Breast epithelium (tissue), 4 donors: ENCODE measurements around the gene OXCT2. TPM values are rescaled to one million over a fixed set of nuclear protein-coding genes. Genes with fewer than 3 reads are reported as not detected.
A peak's percentile ranks its signal among the peaks of the same experiment; 100 is the strongest.

Source experiments
- DNase-seq, 2 donors: peaks; one replicate each; pipeline ENCODE4 v3.0.0-alpha.2; 2019; ENCODE audit warnings: low spot score in 2 of 2
- H3K27ac ChIP-seq, 2 donors: fragments of 200-600 bp; sonication (generic) in 1 of 2; one replicate each; pipeline ENCODE4 v1.5.1; 2016 to 2019; ENCODE audit warnings: mild to moderate bottlenecking in 1 of 2
- H3K27me3 ChIP-seq, 2 donors: fragments of 200-600 bp; sonication (generic) in 1 of 2; one replicate each; pipeline versions ENCODE4 v1.5.1 to v1.6.0; 2017 to 2019; ENCODE audit warnings: control low read depth in 1 of 2, mild to moderate bottlenecking in 1 of 2
- H3K36me3 ChIP-seq: fragments of 200-600 bp; one replicate; pipeline ENCODE4 v1.5.1; 2019
- H3K4me1 ChIP-seq, 2 donors: fragments of 200-600 bp; sonication (generic); one replicate each; pipeline ENCODE4 v1.5.1; 2016 to 2019; ENCODE audit warnings: control low read depth in 1 of 2
- H3K4me3 ChIP-seq, 3 donors: fragments of 200-600 bp; sonication (generic); 1 replicate in 2 of 3; 2 replicates in 1 of 3; pipeline ENCODE4 v1.5.1; 2016 to 2019; ENCODE audit warnings: mild to moderate bottlenecking in 3 of 3, moderate library complexity in 2 of 3
- H3K9me3 ChIP-seq, 2 donors: fragments of 200-600 bp; sonication (generic) in 1 of 2; one replicate each; pipeline ENCODE4 v1.5.1; 2016 to 2019; ENCODE audit warnings: control low read depth in 1 of 2
- POLR2A ChIP-seq: fragments of 450-650 bp; IDR thresholded peaks from one replicate; pipeline ENCODE4 v1.6.1; 2016; ENCODE audit warnings: antibody characterized with exemption, mild to moderate bottlenecking, moderate library complexity
- POLR2AphosphoS5 ChIP-seq, 3 donors: sonication (generic); formaldehyde crosslinking; IDR thresholded peaks; one replicate each; pipeline ENCODE4 v1.6.1; 2017; ENCODE audit warnings: antibody characterized with exemption in 3 of 3
- intact Hi-C: fragments of 100-400 bp; cut with DNase I; formaldehyde crosslinking; loops from one replicate; pipeline ENCODE4 v1.15.1; 2023; ENCODE audit warnings: low total_unique reads
- total RNA-seq, 3 donors: library from RNA; depleted of rRNA; stranded (reverse); fragments of >200 nt; gene quantifications; one replicate each; pipeline ENCODE4 v1.1.0, GENCODE V29; 2016
- TF ChIP-seq, protein P1 (sequence below), 3 donors: fragments of 450-650 bp; IDR thresholded peaks; one replicate each; pipeline ENCODE4 v1.5.1; 2016 to 2017; ENCODE audit warnings: antibody characterized with exemption in 3 of 3, mild to moderate bottlenecking in 3 of 3, moderate library complexity in 3 of 3

The OXCT2 gene
- total RNA-seq, 3 donors from 2014 or later: 0.32 to 0.66 TPM; not detected in 1

DNA sequence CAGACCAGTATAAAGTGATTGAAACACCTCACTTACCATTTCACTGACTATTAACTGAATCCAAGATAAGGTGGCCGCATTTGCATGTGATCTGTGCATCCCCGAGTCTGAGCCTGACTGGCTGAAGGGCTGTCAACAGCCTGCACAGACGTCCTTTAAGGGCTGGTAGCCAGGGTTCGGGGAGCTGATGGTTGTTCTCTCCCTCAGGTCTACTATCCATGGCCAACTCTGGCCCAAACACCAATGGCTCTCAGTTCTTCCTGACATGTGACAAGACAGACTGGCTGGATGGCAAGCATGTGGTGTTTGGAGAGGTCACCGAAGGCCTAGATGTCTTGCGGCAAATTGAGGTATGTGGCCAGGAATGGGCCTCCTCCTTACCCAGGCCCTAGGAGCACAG lies 18.4 kb downstream of the OXCT2 start:
- no peaks in the 10 kb centered on the region for H3K4me1 ChIP-seq
- H3K36me3 ChIP-seq: peaks cover 14% of the 10 kb centered on the region
- H3K9me3 ChIP-seq: no peaks in the 10 kb centered on the region
- DNase-seq: no peak
- H3K4me3 ChIP-seq: no peak overlapping the region
- no peak overlapping the region for H3K27ac ChIP-seq
- intact Hi-C loops: no loop called here
- no peaks in the 10 kb centered on the region for H3K27me3 ChIP-seq
- TF ChIP-seq POLR2A (no peak), POLR2AphosphoS5 (IDR thresholded peaks at IDR 0.05) (no peak)
- TF ChIP-seq, protein P1, sequence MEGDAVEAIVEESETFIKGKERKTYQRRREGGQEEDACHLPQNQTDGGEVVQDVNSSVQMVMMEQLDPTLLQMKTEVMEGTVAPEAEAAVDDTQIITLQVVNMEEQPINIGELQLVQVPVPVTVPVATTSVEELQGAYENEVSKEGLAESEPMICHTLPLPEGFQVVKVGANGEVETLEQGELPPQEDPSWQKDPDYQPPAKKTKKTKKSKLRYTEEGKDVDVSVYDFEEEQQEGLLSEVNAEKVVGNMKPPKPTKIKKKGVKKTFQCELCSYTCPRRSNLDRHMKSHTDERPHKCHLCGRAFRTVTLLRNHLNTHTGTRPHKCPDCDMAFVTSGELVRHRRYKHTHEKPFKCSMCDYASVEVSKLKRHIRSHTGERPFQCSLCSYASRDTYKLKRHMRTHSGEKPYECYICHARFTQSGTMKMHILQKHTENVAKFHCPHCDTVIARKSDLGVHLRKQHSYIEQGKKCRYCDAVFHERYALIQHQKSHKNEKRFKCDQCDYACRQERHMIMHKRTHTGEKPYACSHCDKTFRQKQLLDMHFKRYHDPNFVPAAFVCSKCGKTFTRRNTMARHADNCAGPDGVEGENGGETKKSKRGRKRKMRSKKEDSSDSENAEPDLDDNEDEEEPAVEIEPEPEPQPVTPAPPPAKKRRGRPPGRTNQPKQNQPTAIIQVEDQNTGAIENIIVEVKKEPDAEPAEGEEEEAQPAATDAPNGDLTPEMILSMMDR (IDR thresholded peaks at IDR 0.05): no peak

DNA sequence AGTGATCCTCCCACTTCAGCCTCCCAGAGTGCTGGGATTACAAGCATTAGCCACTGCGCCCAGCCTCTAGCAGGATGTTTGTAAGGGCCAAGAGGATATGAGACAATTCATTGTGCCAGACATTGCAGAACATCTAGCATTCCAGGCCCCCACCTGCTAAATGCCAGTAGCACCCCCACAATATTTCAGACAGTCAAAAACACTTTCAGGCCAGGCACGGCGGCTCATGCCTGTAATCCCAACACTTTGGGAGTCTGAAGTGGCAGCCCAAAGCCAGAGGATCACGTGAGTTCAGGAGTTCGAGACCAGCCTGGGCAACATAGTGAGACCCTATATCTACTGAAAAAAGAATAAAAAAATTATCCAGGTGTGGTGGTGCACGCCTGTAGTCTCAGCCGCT lies 19.6 kb downstream of the OXCT2 start:
- no peak for TF ChIP-seq POLR2A
- TF ChIP-seq POLR2AphosphoS5 (IDR thresholded peaks at IDR 0.05): no peak
- TF ChIP-seq, protein P1 (IDR thresholded peaks at IDR 0.05): no peak
- H3K36me3 ChIP-seq: peaks cover 14% of the 10 kb centered on the region
- H3K9me3 ChIP-seq: no peaks in the 10 kb centered on the region
- intact Hi-C loops: no loop called here
- no peak overlapping the region for H3K27ac ChIP-seq
- no peak for DNase-seq
- no peaks in the 10 kb centered on the region for H3K27me3 ChIP-seq
- no peaks in the 10 kb centered on the region for H3K4me1 ChIP-seq
- no peak overlapping the region for H3K4me3 ChIP-seq

DNA sequence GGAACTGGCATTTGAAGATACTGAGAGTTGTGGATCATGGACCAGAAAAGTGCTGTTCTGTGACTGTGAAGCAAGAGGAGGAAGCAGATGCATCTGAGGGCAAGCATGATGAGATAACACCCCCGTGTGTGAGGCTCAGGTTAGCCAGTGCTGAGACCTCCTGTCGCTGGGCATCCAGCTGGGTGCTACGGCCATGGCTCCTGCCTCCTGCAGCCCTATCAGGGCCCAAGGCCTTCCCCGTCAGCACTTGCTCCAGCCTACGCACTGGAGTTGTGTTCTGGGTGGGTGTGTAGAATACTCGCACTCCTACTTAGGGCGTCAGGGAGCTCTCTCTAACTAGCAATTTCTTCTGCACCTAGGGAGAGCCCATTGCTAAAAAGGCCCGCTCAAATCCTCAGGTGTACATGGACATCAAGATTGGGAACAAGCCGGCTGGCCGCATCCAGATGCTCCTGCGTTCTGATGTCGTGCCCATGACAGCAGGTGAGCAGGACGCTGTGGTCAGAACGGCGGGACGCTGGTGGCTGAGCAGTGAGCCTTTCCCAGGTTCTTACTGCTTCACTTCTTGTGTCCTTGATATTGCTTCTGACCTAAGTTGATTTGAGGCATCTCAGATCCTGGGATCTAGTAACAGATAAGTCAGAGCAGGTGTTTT lies 26.0 kb downstream of the OXCT2 start:
- Histone ChIP-seq H3K9me3 (no peaks in the 10 kb centered on the region), H3K4me3 (no peak overlapping the region), H3K36me3 (peaks cover 21% of the 10 kb centered on the region), H3K4me1 (no peaks in the 10 kb centered on the region), H3K27ac (no peak overlapping the region), H3K27me3 (no peaks in the 10 kb centered on the region)
- intact Hi-C loops: no loop called here
- DNase-seq: no peak
- TF ChIP-seq POLR2AphosphoS5 (IDR thresholded peaks at IDR 0.05): no peak
- TF ChIP-seq POLR2A: no peak
- TF ChIP-seq, protein P1 (IDR thresholded peaks at IDR 0.05): no peak

DNA sequence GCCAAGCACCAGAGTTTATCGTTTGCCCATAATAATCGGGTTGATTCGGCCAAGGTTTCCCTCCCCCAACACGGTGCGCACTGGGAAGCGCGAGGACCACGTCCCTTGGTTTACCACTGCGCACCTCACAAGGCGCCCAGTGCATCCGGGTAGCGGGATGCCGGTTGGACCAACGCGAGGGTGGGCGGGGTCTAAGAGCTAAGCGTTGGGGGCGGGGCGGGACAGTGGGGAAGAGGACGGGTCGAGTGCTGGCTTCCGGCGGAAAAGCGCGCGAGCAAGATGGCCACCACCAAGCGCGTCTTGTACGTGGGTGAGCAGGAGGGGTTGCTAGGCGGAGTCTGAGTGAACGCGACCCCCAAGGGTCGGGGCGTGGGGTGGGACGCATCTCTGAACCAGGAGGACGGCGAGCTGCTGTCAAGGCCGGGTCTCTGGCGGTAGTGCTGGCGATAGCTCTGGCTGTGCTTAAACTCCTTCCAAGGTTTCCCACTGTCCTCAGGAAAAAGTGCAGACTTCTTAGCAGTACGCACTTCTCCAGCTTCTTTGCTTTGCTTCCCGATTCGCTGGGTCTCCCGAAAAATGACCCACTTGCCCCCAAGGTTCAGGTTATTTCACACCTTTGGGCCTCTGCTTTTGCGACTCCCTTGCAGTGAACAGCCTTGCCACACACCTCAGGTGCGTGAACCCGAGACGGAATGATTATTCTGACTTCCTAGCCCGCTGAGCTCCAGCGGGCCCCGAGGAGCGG lies 32.4 kb downstream of the OXCT2 start, which contains the start of gene PPIE:
PPIE (plus strand) TSS at position 261 of the 745 bp plus-strand sequence; CDS start at position 280, 19 bp downstream.
- Histone ChIP-seq H3K9me3 (no peaks in the 10 kb centered on the region), H3K4me1 (peaks cover 4 to 7% of the 10 kb centered on the region in 2 donors), H3K36me3 (peaks cover 6% of the 10 kb centered on the region), H3K27me3 (peaks cover 0 to 5% of the 10 kb centered on the region in 2 donors), H3K27ac (peak within 1 kb of the TSS; percentile 60 to 74), H3K4me3 (peak within 1 kb of the TSS; percentile 72 to 83 (median 73))
- TF ChIP-seq, protein P1 (IDR thresholded peaks at IDR 0.05): no peak
- TF ChIP-seq POLR2AphosphoS5 (IDR thresholded peaks at IDR 0.05) (peak in 2 of 3 donors; percentile 48 to 75), POLR2A (no peak)
- intact Hi-C loops: no loop called here
- DNase-seq: peak; percentile 85 to 92
